Measurements from ENCODE around the gene SPATS2L.
A peak's percentile ranks its signal among the peaks of the same experiment; 100 is the strongest.

The SPATS2L gene

DNA sequence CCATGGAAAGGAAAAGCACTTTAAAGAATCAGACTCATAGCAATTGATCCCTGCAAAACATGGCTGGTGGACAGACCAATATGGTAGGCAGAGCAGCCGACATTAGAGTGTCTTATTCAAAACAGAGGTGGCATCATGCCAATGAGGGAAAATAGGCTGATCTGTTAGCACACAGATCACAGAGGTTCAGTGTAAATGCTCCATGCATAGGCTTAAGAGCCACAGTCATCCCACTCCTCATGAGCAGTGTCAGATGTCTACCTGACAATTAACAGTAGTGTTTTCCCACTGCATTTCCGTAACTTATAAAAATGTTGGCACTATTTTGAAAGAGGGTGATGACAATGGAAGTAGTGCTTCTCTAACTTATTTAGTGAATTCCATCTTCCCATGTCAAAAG, 86.7 kb downstream of the SPATS2L start:
- no peak for DNase-seq (ENCODE audit: low read depth)
- TF ChIP-seq, protein P1, sequence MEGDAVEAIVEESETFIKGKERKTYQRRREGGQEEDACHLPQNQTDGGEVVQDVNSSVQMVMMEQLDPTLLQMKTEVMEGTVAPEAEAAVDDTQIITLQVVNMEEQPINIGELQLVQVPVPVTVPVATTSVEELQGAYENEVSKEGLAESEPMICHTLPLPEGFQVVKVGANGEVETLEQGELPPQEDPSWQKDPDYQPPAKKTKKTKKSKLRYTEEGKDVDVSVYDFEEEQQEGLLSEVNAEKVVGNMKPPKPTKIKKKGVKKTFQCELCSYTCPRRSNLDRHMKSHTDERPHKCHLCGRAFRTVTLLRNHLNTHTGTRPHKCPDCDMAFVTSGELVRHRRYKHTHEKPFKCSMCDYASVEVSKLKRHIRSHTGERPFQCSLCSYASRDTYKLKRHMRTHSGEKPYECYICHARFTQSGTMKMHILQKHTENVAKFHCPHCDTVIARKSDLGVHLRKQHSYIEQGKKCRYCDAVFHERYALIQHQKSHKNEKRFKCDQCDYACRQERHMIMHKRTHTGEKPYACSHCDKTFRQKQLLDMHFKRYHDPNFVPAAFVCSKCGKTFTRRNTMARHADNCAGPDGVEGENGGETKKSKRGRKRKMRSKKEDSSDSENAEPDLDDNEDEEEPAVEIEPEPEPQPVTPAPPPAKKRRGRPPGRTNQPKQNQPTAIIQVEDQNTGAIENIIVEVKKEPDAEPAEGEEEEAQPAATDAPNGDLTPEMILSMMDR (IDR thresholded peaks at IDR 0.05; ENCODE audit: low read depth, low read length, missing control alignments) = no peak
- no peak overlapping the region for H3K4me3 ChIP-seq (ENCODE audit: low read depth, low read length)
- in situ Hi-C loops (cut with HindIII; ENCODE audit: low sequenced_read_pairs) = no loop called here

DNA sequence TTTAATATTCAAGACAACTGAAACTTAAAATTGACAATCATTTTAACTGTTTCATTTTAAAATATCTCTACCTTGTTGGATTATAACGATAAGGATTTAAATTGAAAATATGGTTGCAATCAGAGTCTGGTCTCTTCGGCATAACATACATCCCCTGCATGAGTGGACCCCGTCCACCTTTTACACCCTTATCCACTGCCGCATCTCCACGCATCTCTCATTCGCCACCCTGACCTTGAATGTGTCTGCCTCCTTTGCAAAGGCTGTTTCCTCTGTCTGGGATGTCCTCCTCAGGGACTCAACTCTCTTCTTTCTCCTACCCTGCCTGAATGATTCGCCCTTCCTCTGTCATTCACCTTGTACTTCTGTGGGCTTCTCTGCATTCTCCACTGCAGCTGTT, 87.6 kb downstream of the SPATS2L start:
- TF ChIP-seq, protein P1 (IDR thresholded peaks at IDR 0.05; ENCODE audit: low read depth, low read length, missing control alignments) = no peak

GRCh38 chr2:200396781-200397242, 90.3 kb downstream of the SPATS2L start:
- DNase-seq (ENCODE audit: low read depth) = no peak
- H3K4me3 ChIP-seq (ENCODE audit: low read depth, low read length) = no peak overlapping the region
- in situ Hi-C loops (cut with HindIII; ENCODE audit: low sequenced_read_pairs) = no loop called here
- TF ChIP-seq, protein P1 (IDR thresholded peaks at IDR 0.05; ENCODE audit: low read depth, low read length, missing control alignments) = no peak

More for the DNA sequence above, 87.6 kb downstream of the SPATS2L start:
- DNase-seq (ENCODE audit: low read depth) = no peak
- no peak overlapping the region for H3K4me3 ChIP-seq (ENCODE audit: low read depth, low read length)
- in situ Hi-C loops (cut with HindIII; ENCODE audit: low sequenced_read_pairs) = no loop called here

DNA sequence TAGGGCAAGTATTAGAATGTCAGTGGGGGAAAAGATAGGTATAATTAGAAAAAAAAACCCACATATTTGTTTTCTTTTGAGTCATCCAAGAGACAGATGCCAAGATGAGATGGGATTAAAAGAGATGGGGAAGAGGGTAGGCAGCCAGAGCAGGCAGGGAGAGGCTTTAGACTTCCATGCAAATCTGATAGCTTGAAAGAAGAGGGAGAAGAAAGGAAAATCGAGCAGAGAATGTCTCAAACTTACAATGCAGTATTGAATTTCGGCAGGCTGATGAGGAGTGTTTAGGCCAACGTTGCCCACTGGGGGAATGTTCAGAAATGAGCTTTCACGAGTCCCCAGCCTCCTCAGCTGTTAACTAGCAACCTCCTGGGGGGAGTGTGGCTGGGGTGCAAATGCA, 91.3 kb downstream of the SPATS2L start:
- in situ Hi-C loops (cut with HindIII; ENCODE audit: low sequenced_read_pairs) = no loop called here
- DNase-seq (ENCODE audit: low read depth) = no peak
- TF ChIP-seq, protein P1 (IDR thresholded peaks at IDR 0.05; ENCODE audit: low read depth, low read length, missing control alignments) = peak; percentile 8
- H3K4me3 ChIP-seq (ENCODE audit: low read depth, low read length) = no peak overlapping the region

DNA sequence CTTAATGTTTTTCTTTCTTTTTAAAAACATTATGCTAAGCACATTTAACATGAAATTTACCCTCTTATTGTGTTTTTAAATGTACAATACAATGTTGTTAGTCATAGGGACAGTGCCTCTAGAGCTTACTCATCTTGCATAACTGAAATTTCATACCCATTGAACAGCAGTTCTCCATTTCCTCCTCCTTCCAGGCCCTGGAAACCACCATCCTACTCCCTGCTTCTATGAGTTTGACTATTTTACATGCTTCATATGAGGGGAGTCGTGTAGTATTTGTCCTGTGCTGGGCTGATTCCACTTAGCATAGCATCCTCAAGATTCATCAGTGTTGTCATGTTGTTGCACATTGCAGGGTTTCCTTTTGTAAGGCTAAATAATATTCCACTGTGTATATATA, 92.6 kb downstream of the SPATS2L start:
- no peak for DNase-seq (ENCODE audit: low read depth)

GRCh38 chr2:200399636-200400035, 93.1 kb downstream of the SPATS2L start:
- no peak overlapping the region for H3K4me3 ChIP-seq (ENCODE audit: low read depth, low read length)
- DNase-seq (ENCODE audit: low read depth) = no peak
- in situ Hi-C loops (cut with HindIII; ENCODE audit: low sequenced_read_pairs) = no loop called here
- TF ChIP-seq, protein P1 (IDR thresholded peaks at IDR 0.05; ENCODE audit: low read depth, low read length, missing control alignments) = no peak

More for the DNA sequence above, 92.6 kb downstream of the SPATS2L start:
- in situ Hi-C loops (cut with HindIII; ENCODE audit: low sequenced_read_pairs) = no loop called here
- TF ChIP-seq, protein P1 (IDR thresholded peaks at IDR 0.05; ENCODE audit: low read depth, low read length, missing control alignments) = no peak
- no peak overlapping the region for H3K4me3 ChIP-seq (ENCODE audit: low read depth, low read length)

DNA sequence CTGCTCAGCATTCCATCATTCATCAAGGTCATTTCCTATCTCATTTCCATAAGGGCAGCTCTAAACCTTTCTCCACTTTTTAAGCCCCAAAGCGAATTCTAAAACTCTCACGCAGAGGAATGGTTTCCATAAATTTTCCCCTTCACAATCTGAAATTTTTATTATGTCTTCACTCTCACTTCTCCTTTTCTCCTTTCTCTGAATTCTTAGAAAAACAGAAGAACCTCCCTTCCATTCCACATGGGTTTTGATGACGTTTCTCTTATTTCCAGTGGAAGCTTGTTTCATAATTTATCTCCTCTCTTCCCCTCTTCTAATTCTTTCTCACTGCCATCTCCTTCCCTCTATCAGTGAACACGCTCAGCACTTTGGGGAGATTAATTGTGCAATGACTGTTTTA, 97.3 kb downstream of the SPATS2L start:
- DNase-seq (ENCODE audit: low read depth) = no peak
- TF ChIP-seq, protein P1 (IDR thresholded peaks at IDR 0.05; ENCODE audit: low read depth, low read length, missing control alignments) = no peak
- no peak overlapping the region for H3K4me3 ChIP-seq (ENCODE audit: low read depth, low read length)
- in situ Hi-C loops (cut with HindIII; ENCODE audit: low sequenced_read_pairs) = no loop called here

All from astrocyte of the cerebellum (primary cell).